Activated CD8-positive, alpha-beta memory T cell treated with anti-CD3 and anti-CD28 coated beads for 24 hours (primary cell): ENCODE data around the gene DCAF17.
"Not testable (repeated sequence)": the region's sequence is repeated elsewhere in the genome, so short reads cannot be mapped to it uniquely, and the experiment has no call there.

Experiments
- DNase-seq: peaks from one replicate; pipeline ENCODE4 v3.0.0-alpha.2; 2020

Gene DCAF17

GRCh38 chr2:171411791-171412483, 22.1 kb upstream of the DCAF17 start:
- no peak for DNase-seq

- DNase-seq = no peak
Measured at GRCh38 chr2:171412571-171413175, 21.4 kb upstream of the DCAF17 start.

- not testable (repeated sequence) for DNase-seq
Measured at GRCh38 chr2:171414645-171415044, 19.4 kb upstream of the DCAF17 start.

GRCh38 chr2:171416009-171416926, 17.8 kb upstream of the DCAF17 start:
- DNase-seq = peak; percentile 80

- no peak for DNase-seq
Measured at GRCh38 chr2:171419333-171419732, 14.7 kb upstream of the DCAF17 start.

GRCh38 chr2:171420728-171421563, 13.1 kb upstream of the DCAF17 start:
- no peak for DNase-seq

GRCh38 chr2:171422710-171423495, 11.1 kb upstream of the DCAF17 start:
- DNase-seq = not testable (repeated sequence)

- DNase-seq = no peak
Measured at GRCh38 chr2:171430516-171431410, 3.3 kb upstream of the DCAF17 start.

GRCh38 chr2:171431677-171432167, 2.3 kb upstream of the DCAF17 start:
- DNase-seq = no peak

- DNase-seq = no peak
Measured at GRCh38 chr2:171432206-171432968, 1.6 kb upstream of the DCAF17 start.

- DNase-seq = peak; percentile 77
Measured at GRCh38 chr2:171432969-171433762, 860 bp upstream of the DCAF17 start.

- DNase-seq = no peak
Measured at GRCh38 chr2:171433763-171434012, 338 bp upstream of the DCAF17 start, which contains the start of gene METTL8. Gene METTL8, minus strand, starts transcription at chr2:171433990. Its CDS starts 41,805 bp downstream, at chr2:171392185.

GRCh38 chr2:171436307-171436706, 2.3 kb downstream of the DCAF17 start:
- DNase-seq = no peak

GRCh38 chr2:171441470-171441869, 7.4 kb downstream of the DCAF17 start:
- no peak for DNase-seq

GRCh38 chr2:171447675-171448074, 13.6 kb downstream of the DCAF17 start:
- DNase-seq = no peak

GRCh38 chr2:171451074-171451473, 17.0 kb downstream of the DCAF17 start:
- no peak for DNase-seq

GRCh38 chr2:171452773-171453172, 18.7 kb downstream of the DCAF17 start:
- no peak for DNase-seq

GRCh38 chr2:171459498-171459897, 25.5 kb downstream of the DCAF17 start:
- DNase-seq = no peak

GRCh38 chr2:171460537-171460936, 26.5 kb downstream of the DCAF17 start:
- no peak for DNase-seq
